Measurements from ENCODE around the gene ARL10.

The ARL10 gene

DNA sequence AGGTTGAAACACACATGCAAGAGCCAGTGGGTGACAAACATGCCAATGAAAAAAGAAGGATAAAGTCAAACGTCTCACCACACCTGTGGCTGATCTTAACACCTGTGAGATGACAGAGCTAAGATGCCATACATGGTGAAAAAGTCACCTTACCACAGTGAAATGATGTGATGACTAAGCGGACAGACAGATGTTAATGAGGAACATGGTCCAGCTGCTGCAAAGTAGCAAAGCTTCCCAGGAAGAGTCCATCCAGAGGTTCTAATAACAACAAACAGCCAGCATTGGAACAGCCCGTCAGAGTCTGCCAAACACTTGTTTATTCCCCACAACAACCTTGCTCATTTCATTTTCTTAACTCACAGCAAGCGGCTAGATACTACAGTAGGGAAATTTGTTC lies 5.6 kb upstream of the ARL10 start:
- Histone ChIP-seq H3K36me3 (peaks cover 24% of the 10 kb centered on the region), H3K27ac (no peak overlapping the region), H3K4me1 (ENCODE audit: control insufficient read depth in 1 of 2, insufficient read depth in 1 of 2, low read depth in 1 of 2, low read length in 1 of 2) (peaks cover 13 to 16% of the 10 kb centered on the region in 2 experiments), H3K27me3 (peaks cover 23% of the 10 kb centered on the region), H3K4me3 (ENCODE audit: low read depth in 1 of 2, low read length in 1 of 2) (no peak overlapping the region), H3K9me3 (no peaks in the 10 kb centered on the region)
- TF ChIP-seq, protein P1, sequence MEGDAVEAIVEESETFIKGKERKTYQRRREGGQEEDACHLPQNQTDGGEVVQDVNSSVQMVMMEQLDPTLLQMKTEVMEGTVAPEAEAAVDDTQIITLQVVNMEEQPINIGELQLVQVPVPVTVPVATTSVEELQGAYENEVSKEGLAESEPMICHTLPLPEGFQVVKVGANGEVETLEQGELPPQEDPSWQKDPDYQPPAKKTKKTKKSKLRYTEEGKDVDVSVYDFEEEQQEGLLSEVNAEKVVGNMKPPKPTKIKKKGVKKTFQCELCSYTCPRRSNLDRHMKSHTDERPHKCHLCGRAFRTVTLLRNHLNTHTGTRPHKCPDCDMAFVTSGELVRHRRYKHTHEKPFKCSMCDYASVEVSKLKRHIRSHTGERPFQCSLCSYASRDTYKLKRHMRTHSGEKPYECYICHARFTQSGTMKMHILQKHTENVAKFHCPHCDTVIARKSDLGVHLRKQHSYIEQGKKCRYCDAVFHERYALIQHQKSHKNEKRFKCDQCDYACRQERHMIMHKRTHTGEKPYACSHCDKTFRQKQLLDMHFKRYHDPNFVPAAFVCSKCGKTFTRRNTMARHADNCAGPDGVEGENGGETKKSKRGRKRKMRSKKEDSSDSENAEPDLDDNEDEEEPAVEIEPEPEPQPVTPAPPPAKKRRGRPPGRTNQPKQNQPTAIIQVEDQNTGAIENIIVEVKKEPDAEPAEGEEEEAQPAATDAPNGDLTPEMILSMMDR (IDR thresholded peaks at IDR 0.05) = no peak

DNA sequence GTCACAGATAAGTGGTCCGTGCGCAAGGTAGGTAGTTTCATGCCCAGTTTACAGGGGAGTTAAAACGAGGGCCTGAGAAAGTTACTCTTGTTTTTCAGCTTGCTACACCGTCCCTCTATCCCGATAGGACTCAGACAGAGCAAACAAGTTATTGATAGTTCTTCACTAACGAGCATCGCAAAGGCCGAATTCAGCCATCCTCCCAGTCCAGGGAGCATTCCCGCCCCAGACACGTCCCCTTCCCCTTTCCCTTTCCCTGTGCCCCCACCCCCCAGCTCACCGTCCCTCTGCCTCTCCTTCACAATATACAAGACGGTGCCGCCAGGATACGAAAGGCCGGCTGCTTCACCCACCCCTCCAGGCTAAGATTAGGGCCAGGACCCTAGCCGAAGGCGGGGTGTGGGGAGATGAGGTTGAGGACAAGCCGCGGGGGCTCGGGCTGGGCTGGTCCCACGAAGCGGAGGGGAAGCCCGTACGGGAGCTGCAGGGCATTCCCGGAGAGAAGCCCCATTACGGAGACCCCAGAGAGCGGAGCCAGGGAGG lies 4.3 kb upstream of the ARL10 start:
- no peaks in the 10 kb centered on the region for H3K9me3 ChIP-seq
- peaks cover 36% of the 10 kb centered on the region for H3K27me3 ChIP-seq
- peaks cover 18% of the 10 kb centered on the region for H3K36me3 ChIP-seq
- peak overlapping the region; percentile 66 for H3K27ac ChIP-seq
- peak overlapping the region; percentile 66 to 97 for H3K4me3 ChIP-seq (ENCODE audit: low read depth in 1 of 2, low read length in 1 of 2)
- H3K4me1 ChIP-seq (ENCODE audit: control insufficient read depth in 1 of 2, insufficient read depth in 1 of 2, low read depth in 1 of 2, low read length in 1 of 2) = peaks cover 25 to 28% of the 10 kb centered on the region in 2 experiments
- TF ChIP-seq, protein P1 (IDR thresholded peaks at IDR 0.05) = no peak

DNA sequence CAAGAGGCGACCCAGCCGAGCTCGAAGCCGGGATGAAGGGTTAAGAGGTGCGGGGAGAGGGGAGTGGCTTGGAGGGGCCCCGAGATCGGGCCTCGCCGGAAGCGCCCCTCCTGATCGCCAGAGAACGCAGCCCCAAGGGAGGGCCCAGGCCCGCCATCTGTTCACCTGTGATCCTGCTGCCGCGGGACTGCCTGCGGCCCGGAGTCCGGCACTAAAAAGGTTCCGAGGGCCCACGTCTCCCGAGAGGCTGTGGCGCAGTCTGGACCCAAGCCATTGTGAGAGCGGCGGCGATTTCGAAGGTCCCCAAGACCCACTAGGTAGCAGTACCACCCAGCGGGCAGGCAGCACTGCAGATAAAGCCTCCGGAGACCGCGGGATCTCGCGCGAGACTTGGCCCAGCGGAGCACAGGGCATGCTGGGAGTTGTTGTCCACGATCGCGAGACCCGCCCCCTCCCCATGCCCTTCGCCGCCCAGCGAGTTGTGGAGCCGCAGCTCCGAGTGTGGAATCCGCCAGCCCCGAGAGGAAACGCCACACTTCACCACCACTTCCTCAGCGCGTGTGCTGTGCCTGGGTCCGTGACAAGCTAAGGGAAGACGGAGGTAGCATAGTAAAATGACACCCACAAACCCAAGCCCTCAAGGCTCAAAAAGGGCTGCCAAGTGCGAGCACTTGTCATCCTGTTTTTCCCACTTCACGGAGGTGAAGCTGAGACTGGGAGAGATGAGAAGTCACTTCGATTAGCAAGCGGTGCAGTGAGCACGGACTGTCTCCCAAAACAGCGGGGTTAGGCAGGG lies 3.7 kb upstream of the ARL10 start, which contains the start of gene KIAA1191:
KIAA1191 (minus strand) TSS at position 328 of the 796 bp plus-strand sequence. CDS start 2,256 bp downstream, outside the sequence.
- Histone ChIP-seq H3K27ac (peak within 1 kb of the TSS; percentile 66), H3K9me3 (no peaks in the 10 kb centered on the region), H3K4me1 (ENCODE audit: control insufficient read depth in 1 of 2, insufficient read depth in 1 of 2, low read depth in 1 of 2, low read length in 1 of 2) (peaks cover 28% of the 10 kb centered on the region in 2 experiments)

DNA sequence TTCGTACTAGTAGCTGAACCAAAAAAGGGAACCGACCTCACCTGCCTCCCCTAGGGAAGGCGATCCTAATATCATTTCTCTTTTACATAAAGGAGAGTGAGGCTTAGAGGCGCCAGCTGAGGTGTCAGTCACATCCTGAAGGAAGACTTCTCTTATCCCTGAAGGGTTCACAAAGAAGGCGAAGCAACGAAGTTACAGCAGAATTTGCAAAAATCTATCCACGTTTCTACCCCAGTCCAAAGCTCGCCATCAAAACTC lies 3.1 kb upstream of the ARL10 start:
- Histone ChIP-seq H3K27ac (peak overlapping the region; percentile 66), H3K27me3 (peaks cover 48% of the 10 kb centered on the region), H3K4me1 (ENCODE audit: control insufficient read depth in 1 of 2, insufficient read depth in 1 of 2, low read depth in 1 of 2, low read length in 1 of 2) (peaks cover 28% of the 10 kb centered on the region in 2 experiments), H3K4me3 (ENCODE audit: low read depth in 1 of 2, low read length in 1 of 2) (peak overlapping the region; percentile 66 to 97), H3K36me3 (peaks cover 10% of the 10 kb centered on the region), H3K9me3 (no peaks in the 10 kb centered on the region)
- TF ChIP-seq, protein P1 (IDR thresholded peaks at IDR 0.05) = no peak

More for the DNA sequence above, 3.7 kb upstream of the ARL10 start, which contains the start of gene KIAA1191:
- H3K27me3 ChIP-seq = peaks cover 42% of the 10 kb centered on the region
- TF ChIP-seq, protein P1 (IDR thresholded peaks at IDR 0.05) = no peak
- H3K4me3 ChIP-seq (ENCODE audit: low read depth in 1 of 2, low read length in 1 of 2) = peak within 1 kb of the TSS; percentile 66 to 97
- H3K36me3 ChIP-seq = peaks cover 13% of the 10 kb centered on the region

DNA sequence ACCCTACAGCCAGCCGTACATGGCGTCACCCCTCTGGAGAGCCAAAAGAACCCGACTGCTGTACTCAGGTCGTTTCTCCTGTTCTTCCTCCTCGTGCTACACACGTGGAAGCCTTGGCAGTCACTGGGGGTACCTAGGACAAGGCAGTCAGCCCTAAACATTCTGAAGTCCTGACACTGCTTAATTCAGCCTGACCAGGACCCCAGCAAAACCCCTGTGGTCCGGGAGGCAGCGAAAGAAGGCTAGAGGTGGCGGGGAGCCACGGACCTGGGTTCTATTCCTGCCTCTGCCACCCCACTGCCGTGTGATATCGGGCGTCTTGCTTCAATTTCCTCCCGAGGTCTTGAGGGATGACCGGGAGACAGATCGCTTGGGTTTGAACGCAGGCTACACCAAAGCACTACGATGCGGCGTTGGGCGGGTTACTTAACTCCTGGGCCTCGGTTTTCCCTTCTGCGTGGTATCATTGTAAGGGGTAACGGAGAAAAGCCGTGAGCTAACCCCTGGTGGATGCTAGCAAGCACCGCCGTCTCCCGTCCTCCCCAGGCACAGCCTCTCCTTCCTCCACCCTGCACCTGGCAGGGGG lies 429 bp upstream of the ARL10 start:
- TF ChIP-seq, protein P1 (IDR thresholded peaks at IDR 0.05) = no peak
- H3K36me3 ChIP-seq = no peaks in the 10 kb centered on the region
- H3K4me1 ChIP-seq (ENCODE audit: control insufficient read depth in 1 of 2, insufficient read depth in 1 of 2, low read depth in 1 of 2, low read length in 1 of 2) = peaks cover 28% of the 10 kb centered on the region in 2 experiments
- H3K27me3 ChIP-seq = peaks cover 66% of the 10 kb centered on the region
- H3K27ac ChIP-seq = no peak overlapping the region
- peak overlapping the region; percentile 41 to 60 for H3K4me3 ChIP-seq (ENCODE audit: low read depth in 1 of 2, low read length in 1 of 2)
- no peaks in the 10 kb centered on the region for H3K9me3 ChIP-seq
